Measurements from ENCODE around the gene SLC6A6. TPM values are rescaled to one million over a fixed set of nuclear protein-coding genes. Genes with fewer than 3 reads are reported as not detected.

SLC6A6 gene
- polyA plus RNA-seq, 1 of the 3 experiments (the other 2 are of a cell fraction), result 19.1 TPM

DNA sequence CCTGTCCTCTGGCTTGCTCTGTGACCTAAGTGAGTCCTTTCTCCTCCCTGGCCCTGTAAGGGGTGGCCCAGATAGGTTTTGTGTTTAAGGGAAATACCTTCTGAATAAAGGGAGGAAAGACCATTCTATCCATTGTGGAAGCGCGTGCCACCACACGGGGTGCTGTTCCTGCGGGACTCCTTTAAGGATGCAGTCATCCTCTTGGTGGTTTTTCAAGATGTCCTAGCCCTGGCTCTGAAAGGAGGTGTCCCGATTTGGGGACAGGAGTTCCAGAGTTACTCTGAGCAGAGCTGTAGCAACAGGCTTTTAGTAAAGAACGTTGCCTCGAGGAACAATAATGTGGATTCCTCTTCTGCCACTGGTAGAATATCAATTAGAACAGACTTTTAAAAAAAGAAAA is 9.6 kb downstream of the SLC6A6 start:
- no peak for TF ChIP-seq SIN3A (IDR thresholded peaks at IDR 0.05; ENCODE audit: borderline replicate concordance, low read depth, low read length)
- TF ChIP-seq ZBTB33 (IDR thresholded peaks at IDR 0.05; ENCODE audit: borderline replicate concordance, low read depth), result no peak
- TF ChIP-seq CTCF (IDR thresholded peaks at IDR 0.05), result peak; percentile 42
- 92% methylated on average over 7 of the region's 7 CpGs for WGBS (ENCODE audit: low lambda C conversion rate)
- H3K27ac ChIP-seq (ENCODE audit: low read depth in 2 of 2, low read length in 1 of 2), result no peak overlapping the region

DNA sequence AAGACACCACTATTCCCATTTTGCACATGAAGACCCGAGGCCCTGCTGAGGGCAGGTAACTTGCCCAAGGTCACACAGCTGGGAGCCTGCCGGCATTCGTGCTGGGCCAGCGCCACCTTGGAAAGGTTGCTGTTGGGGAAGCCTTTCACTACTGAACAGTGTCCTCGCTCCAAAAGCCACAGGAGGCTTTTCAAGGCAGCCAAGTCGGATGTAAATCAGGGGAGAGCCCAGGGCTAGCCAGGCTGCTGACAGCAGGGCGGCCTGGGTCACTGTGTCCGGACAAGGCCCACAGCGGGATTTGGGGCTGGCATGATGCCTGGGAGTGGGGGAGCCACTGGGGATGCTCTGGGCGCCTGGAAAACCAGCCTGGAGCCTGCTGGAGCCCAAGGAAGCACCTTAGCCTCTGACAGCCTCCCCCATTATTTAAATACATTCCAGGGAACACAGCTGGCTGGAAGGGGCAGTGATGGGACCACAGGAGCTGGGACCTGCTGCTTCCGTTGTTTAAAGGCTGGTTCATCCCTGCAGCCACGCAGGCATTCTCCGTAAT is 10.5 kb downstream of the SLC6A6 start:
- Histone ChIP-seq H3K36me3 (replicated peaks in 1 of 2; ENCODE audit: control insufficient read depth in 1 of 2, insufficient read depth in 2 of 2, low read length in 1 of 2) (peaks cover 6 to 8% of the 10 kb centered on the region in 2 experiments), H3K4me1 (ENCODE audit: control insufficient read depth in 1 of 2, insufficient read depth in 2 of 2, low read depth in 1 of 2, low read length in 1 of 2) (peaks cover 20 to 25% of the 10 kb centered on the region in 2 experiments; a peak in 2 of 4 replicates), H3K9me2 (no peaks in the 10 kb centered on the region), H3K79me2 (ENCODE audit: insufficient read depth) (peaks cover 77% of the 10 kb centered on the region), H4K20me1 (ENCODE audit: insufficient read depth) (no peaks in the 10 kb centered on the region; the same call in 1 of the 2 replicates), H2AFZ (ENCODE audit: low read depth) (no peak overlapping the region), H3K4me2 (peak overlapping the region; percentile 27; the same call in 1 of the 2 replicates), H3K9me3 (no peaks in the 10 kb centered on the region), H3F3A (replicated peaks; ENCODE audit: insufficient read depth) (no peaks in the 10 kb centered on the region), H3K27ac (ENCODE audit: low read depth in 2 of 2, low read length in 1 of 2) (peak overlapping the region; percentile 8 to 74), H3K9ac (peak overlapping the region; percentile 8; the same call in 1 of the 2 replicates), H3K4me3 (ENCODE audit: low read depth in 2 of 2, low read length in 1 of 2) (no peak overlapping the region), H3K27me3 (ENCODE audit: insufficient read depth) (no peaks in the 10 kb centered on the region)
- WGBS (ENCODE audit: low lambda C conversion rate), result 58% methylated on average over 7 of the region's 13 CpGs
- DNase-seq, result peak; percentile 69
- ChIA-PET CTCF (interaction anchor here (1.4 kb wide), 2 partner anchors 12 to 49 kb away, joined by 5 read pairs; no protein-coding TSS in a partner anchor), POLR2A (interaction anchor here (1.0 kb wide), 1 partner anchor 10 kb away, joined by 3 read pairs; no protein-coding TSS in a partner anchor)
- TF ChIP-seq FOSL2 (IDR thresholded peaks at IDR 0.05; ENCODE audit: borderline replicate concordance, low read depth) (no peak), POLR2AphosphoS5 (IDR thresholded peaks at IDR 0.05; ENCODE audit: low read depth, low read length) (no peak), FOXM1 (IDR thresholded peaks at IDR 0.05; ENCODE audit: low read depth) (no peak), JUND (IDR thresholded peaks at IDR 0.05) (no peak), RAD21 (IDR thresholded peaks at IDR 0.05; ENCODE audit: low read length) (no peak), GABPA (IDR thresholded peaks at IDR 0.05; ENCODE audit: low read depth) (no peak), SMC3 (IDR thresholded peaks at IDR 0.05; ENCODE audit: low read depth, low read length) (no peak), ZBTB33 (IDR thresholded peaks at IDR 0.05; ENCODE audit: borderline replicate concordance, low read depth) (no peak), PBX3 (IDR thresholded peaks at IDR 0.05) (no peak), USF2 (IDR thresholded peaks at IDR 0.05; ENCODE audit: borderline replicate concordance, low read depth, low read length) (no peak), YY1 (IDR thresholded peaks at IDR 0.05; ENCODE audit: low read depth) (no peak), TEAD4 (IDR thresholded peaks at IDR 0.05; ENCODE audit: borderline replicate concordance, insufficient read depth) (no peak), MAX (IDR thresholded peaks at IDR 0.05; ENCODE audit: low read depth) (no peak), RFX5 (IDR thresholded peaks at IDR 0.05; ENCODE audit: low read length) (no peak), ELF1 (IDR thresholded peaks at IDR 0.05) (no peak), RCOR1 (IDR thresholded peaks at IDR 0.05; ENCODE audit: low read length) (no peak)

More for the DNA sequence above, 9.6 kb downstream of the SLC6A6 start:
- Histone ChIP-seq H3K4me1 (ENCODE audit: control insufficient read depth in 1 of 2, insufficient read depth in 2 of 2, low read depth in 1 of 2, low read length in 1 of 2) (peaks cover 20 to 25% of the 10 kb centered on the region in 2 experiments; a peak in 2 of 4 replicates), H3K36me3 (replicated peaks in 1 of 2; ENCODE audit: control insufficient read depth in 1 of 2, insufficient read depth in 2 of 2, low read length in 1 of 2) (peaks cover 2 to 8% of the 10 kb centered on the region in 2 experiments), H3K27me3 (ENCODE audit: insufficient read depth) (no peaks in the 10 kb centered on the region), H3F3A (replicated peaks; ENCODE audit: insufficient read depth) (no peaks in the 10 kb centered on the region), H3K79me2 (ENCODE audit: insufficient read depth) (peaks cover 80% of the 10 kb centered on the region), H3K4me2 (no peak overlapping the region), H3K4me3 (ENCODE audit: low read depth in 2 of 2, low read length in 1 of 2) (no peak overlapping the region), H4K20me1 (ENCODE audit: insufficient read depth) (peaks cover under 1% of the 10 kb centered on the region; the same call in 1 of the 2 replicates), H3K9ac (no peak overlapping the region), H2AFZ (ENCODE audit: low read depth) (no peak overlapping the region), H3K9me2 (no peaks in the 10 kb centered on the region), H3K9me3 (no peaks in the 10 kb centered on the region)
- ChIA-PET CTCF (interaction anchor here (1.0 to 1.7 kb wide), 6 partner anchors 9 to 209 kb away, joined by 3 to 5 read pairs (median 4); no protein-coding TSS in a partner anchor), POLR2A (interaction anchor here (1.0 kb wide), 1 partner anchor 9 kb away, joined by 3 read pairs; no protein-coding TSS in a partner anchor)
- no peak for DNase-seq

Data from SK-N-SH (cell line).